Osteocyte (in vitro differentiated cells): Measurements from ENCODE around the gene IRX1. TPM values are rescaled to one million over a fixed set of nuclear protein-coding genes. Genes with fewer than 3 reads are reported as not detected.

Experiments used
- DNase-seq: peaks from one replicate; pipeline ENCODE4 v3.0.0; 2021; ENCODE audit warnings: mixed read lengths; ENCODE audit not compliant: unreplicated experiment; ENCODE audit errors: extremely low spot score
- H3K27ac Mint-ChIP-seq: one replicate; pipeline ENCODE4 v1.8.0; 2021; ENCODE audit warnings: mild to moderate bottlenecking, mixed read lengths; ENCODE audit not compliant: unreplicated experiment
- H3K27me3 Mint-ChIP-seq: one replicate; pipeline ENCODE4 v1.8.0; 2021; ENCODE audit warnings: mixed read lengths; ENCODE audit not compliant: unreplicated experiment
- H3K36me3 Mint-ChIP-seq: one replicate; pipeline ENCODE4 v1.8.0; 2021; ENCODE audit warnings: mixed read lengths; ENCODE audit not compliant: unreplicated experiment
- H3K4me1 Mint-ChIP-seq: one replicate; pipeline ENCODE4 v1.8.0; 2021; ENCODE audit warnings: mixed read lengths; ENCODE audit not compliant: unreplicated experiment
- H3K4me3 Mint-ChIP-seq: one replicate; pipeline ENCODE4 v1.8.0; 2021; ENCODE audit warnings: mild to moderate bottlenecking, moderate library complexity, mixed read lengths; ENCODE audit not compliant: unreplicated experiment
- H3K9me3 Mint-ChIP-seq: one replicate; pipeline ENCODE4 v1.8.0; 2021; ENCODE audit warnings: mixed read lengths; ENCODE audit not compliant: unreplicated experiment
- total RNA-seq: library from RNA; stranded (reverse); gene quantifications from 2 replicates; pipeline ENCODE4 v1.2.1, GENCODE V29; 2021
- TF ChIP-seq, protein P1 (sequence below): fragments of 200-600 bp; sonication (generic); IDR thresholded peaks from 2 replicates; pipeline ENCODE4 v1.5.0; 2021; ENCODE audit warnings: antibody characterized with exemption, mild to moderate bottlenecking, moderate library complexity

Gene IRX1
- total RNA-seq, 1 donor from 2014 or later, result 11.8 TPM

DNA sequence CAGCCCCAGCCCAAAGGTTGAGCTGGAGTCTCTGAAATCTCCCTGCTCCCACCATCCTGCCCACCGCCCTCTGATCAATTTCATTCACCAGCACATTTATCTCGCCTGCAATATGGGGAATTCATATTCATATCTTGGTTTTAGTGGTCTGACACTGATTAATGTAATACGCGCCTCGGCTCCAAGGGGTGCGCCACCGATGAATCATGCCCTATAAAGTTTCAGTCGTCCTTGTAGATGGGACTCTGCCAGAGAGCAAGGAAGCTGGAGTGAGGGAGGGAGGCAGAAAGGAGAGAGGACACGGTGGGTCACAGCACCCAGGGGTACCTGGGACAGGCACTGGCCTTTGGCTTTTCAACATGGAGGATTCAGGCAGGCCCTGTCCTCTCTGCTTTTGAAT, 8.9 kb downstream of the IRX1 start:
- TF ChIP-seq, protein P1, sequence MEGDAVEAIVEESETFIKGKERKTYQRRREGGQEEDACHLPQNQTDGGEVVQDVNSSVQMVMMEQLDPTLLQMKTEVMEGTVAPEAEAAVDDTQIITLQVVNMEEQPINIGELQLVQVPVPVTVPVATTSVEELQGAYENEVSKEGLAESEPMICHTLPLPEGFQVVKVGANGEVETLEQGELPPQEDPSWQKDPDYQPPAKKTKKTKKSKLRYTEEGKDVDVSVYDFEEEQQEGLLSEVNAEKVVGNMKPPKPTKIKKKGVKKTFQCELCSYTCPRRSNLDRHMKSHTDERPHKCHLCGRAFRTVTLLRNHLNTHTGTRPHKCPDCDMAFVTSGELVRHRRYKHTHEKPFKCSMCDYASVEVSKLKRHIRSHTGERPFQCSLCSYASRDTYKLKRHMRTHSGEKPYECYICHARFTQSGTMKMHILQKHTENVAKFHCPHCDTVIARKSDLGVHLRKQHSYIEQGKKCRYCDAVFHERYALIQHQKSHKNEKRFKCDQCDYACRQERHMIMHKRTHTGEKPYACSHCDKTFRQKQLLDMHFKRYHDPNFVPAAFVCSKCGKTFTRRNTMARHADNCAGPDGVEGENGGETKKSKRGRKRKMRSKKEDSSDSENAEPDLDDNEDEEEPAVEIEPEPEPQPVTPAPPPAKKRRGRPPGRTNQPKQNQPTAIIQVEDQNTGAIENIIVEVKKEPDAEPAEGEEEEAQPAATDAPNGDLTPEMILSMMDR, result no peak
- Mint-ChIP-seq H3K27me3 (no peaks in the 10 kb centered on the region), H3K4me3 (no peak overlapping the region), H3K36me3 (peaks cover 10% of the 10 kb centered on the region), H3K9me3 (no peaks in the 10 kb centered on the region), H3K4me1 (no peaks in the 10 kb centered on the region), H3K27ac (no peak overlapping the region)
- DNase-seq, result no peak

DNA sequence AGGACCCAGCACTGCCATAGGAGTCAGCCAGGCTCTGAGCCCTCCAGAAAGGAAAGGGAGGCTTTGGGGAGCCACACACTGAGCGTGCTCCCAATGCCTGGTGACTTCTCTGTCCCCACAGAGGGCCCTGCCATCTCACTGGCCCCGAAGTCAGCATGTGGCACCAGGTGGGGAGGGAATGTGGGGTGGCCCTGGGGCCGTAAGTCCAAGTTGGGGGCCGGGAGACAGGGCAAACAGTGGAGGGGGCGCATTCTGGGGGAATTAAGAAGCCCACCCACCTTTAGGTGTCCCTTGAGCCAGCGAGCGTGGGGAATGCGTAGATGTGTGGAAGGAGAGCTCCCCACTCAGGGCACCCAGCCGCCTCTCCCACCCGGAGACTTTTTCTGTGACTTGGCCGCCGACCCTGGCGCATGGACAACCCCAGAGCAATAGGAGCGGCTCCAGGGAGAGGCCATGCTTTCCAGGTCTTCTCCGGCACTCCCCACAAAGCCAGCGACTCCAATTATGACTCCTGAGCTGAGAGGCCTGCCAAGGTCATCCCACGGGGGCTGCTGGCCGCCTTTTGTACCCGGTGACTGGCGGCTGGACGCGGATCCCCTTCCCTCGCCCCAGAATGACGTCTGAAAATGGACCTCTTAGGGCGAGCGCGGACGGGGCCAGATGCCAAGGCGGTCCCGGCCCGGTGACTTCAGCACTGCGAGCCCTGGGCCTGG, 9.8 kb downstream of the IRX1 start:
- Mint-ChIP-seq H3K9me3 (no peaks in the 10 kb centered on the region), H3K36me3 (peaks cover 10% of the 10 kb centered on the region), H3K4me3 (no peak overlapping the region), H3K27ac (no peak overlapping the region), H3K27me3 (no peaks in the 10 kb centered on the region), H3K4me1 (no peaks in the 10 kb centered on the region)
- TF ChIP-seq, protein P1, result no peak
- DNase-seq, result no peak

DNA sequence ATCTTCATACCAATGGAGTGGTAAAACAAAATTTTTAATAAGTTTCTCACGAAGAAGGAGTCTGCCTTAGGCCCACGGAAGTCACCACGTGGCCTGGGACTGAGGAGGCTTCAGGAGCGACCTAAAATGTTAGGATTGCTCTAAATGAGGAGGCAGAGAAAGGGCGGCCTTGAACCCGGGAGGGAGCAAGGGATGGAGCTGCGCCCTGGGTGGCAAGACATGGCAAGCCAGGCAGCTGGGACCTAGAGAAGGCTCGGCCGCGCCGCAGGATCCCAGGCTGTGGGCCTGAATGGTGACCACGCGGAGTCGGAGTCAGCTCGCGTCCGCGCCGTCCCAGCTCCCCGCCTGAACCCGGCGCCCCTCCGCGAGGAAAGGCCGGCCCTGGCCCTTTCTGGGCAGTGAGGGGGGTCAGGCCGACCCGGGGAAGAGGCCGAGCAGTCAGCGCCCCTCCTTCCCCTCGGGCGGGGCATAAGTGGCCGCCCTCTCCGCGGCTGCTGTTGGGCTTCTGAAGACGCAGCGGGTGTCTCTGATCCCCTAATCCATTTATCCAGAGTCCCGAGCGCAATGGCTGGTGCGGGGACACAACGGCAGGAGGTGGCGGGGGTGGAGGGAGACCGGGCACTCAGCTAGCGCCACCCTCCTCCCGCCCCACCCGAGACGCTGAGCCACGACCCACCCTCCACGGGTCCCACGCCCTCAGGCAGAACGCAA, 10.6 kb downstream of the IRX1 start:
- TF ChIP-seq, protein P1, result no peak
- Mint-ChIP-seq H3K9me3 (no peaks in the 10 kb centered on the region), H3K4me1 (no peaks in the 10 kb centered on the region), H3K4me3 (no peak overlapping the region), H3K27me3 (no peaks in the 10 kb centered on the region), H3K36me3 (peaks cover 10% of the 10 kb centered on the region), H3K27ac (no peak overlapping the region)
- no peak for DNase-seq

DNA sequence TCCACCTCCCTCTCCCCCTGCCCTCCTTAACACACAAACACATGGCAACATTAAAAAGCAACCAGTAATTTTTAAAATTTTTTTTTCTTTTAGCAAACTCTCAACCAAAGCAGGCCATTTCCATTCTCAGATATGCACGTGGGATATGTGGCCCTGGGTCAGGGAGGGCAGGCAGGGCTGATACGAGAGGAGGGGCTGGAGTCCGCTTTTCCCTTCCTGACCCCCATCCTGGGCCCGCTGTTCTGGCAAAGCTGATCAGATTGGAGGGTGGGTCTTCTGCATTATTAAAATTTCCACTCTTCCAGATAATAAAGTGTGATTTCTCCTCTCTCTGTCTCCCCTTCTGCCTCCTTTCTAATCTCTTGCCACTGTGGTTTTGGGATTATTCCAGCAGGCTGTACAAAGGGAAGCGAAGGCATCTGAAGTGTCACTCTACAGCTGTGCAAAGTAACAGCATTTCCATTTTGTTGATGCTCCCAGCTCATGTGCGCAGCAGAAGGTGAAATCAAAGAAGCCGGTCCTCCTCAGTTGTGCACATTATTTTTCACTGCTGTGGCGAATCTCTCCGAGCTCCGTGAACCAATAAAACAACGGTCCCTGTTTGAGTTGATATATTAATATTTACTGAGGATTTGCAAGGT, 12.0 kb downstream of the IRX1 start:
- TF ChIP-seq, protein P1, result no peak
- Mint-ChIP-seq H3K4me1 (no peaks in the 10 kb centered on the region), H3K27me3 (no peaks in the 10 kb centered on the region), H3K4me3 (no peak overlapping the region), H3K9me3 (no peaks in the 10 kb centered on the region), H3K36me3 (peaks cover 5% of the 10 kb centered on the region), H3K27ac (no peak overlapping the region)
- DNase-seq, result no peak

DNA sequence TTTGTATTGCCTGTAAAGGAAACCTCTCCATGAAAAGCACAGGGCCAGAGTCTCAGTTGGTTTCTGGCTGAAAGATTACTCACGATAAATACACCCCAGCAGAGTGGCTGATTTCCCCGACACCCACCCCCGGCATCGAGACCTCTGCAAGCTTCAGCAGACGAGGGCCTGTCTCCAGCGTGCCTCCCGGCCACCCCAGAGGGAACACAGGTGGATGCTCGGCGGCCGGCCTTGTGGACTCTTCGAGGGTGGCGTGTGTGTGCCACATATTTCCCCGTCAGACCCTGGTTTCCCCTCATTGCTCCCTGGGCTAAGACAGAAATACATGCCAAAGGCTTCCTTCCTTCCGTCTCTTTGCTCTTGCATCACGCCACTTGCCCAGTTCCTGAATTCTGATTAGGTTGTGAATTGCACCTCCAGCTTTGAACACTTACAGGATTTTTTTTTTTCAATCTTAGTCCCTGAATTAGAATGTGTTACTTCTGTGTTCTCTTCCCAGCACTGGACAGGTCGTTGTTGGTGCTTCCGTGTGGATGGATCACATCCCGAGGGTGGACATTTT, 13.6 kb downstream of the IRX1 start:
- Mint-ChIP-seq H3K9me3 (no peaks in the 10 kb centered on the region), H3K4me1 (no peaks in the 10 kb centered on the region), H3K36me3 (peaks cover 9% of the 10 kb centered on the region), H3K27me3 (no peaks in the 10 kb centered on the region), H3K4me3 (no peak overlapping the region), H3K27ac (no peak overlapping the region)
- DNase-seq, result no peak
- TF ChIP-seq, protein P1, result no peak
